ENCODE measurements around the gene CLGN. TPM values are rescaled to one million over a fixed set of nuclear protein-coding genes. Genes with fewer than 3 reads are reported as not detected.

Gene CLGN
- total RNA-seq, 1 donor from 2014 or later: 1.6 TPM

DNA sequence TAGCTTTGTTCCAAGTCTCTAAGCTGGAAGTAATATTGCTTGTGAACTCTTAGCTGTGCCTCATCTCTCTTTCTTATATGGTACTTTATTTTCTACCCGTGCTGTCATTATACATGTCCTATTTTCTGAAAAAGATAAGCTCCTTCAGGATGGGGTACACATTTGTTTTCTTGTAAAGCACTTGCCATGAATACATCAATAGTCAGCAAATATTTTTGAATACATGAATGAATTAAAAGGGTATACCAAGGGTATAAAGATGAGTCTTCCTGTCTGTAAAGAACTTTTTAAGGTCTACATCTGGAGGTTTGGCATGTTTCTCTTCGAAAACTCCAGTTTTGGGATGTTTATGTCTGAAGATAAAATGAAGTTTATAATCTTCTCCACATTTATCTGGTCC lies 27.3 kb downstream of the CLGN start:
- no peak for DNase-seq (ENCODE audit: low spot score in 2 of 2, unreplicated experiment in 2 of 2)
- Mint-ChIP-seq H3K27ac (no peak overlapping the region), H3K4me1 (no peaks in the 10 kb centered on the region), H3K9me3 (no peaks in the 10 kb centered on the region), H3K4me3 (no peak overlapping the region), H3K27me3 (ENCODE audit: low read depth) (peaks cover 4% of the 10 kb centered on the region), H3K36me3 (no peaks in the 10 kb centered on the region)
- TF ChIP-seq, protein P1, sequence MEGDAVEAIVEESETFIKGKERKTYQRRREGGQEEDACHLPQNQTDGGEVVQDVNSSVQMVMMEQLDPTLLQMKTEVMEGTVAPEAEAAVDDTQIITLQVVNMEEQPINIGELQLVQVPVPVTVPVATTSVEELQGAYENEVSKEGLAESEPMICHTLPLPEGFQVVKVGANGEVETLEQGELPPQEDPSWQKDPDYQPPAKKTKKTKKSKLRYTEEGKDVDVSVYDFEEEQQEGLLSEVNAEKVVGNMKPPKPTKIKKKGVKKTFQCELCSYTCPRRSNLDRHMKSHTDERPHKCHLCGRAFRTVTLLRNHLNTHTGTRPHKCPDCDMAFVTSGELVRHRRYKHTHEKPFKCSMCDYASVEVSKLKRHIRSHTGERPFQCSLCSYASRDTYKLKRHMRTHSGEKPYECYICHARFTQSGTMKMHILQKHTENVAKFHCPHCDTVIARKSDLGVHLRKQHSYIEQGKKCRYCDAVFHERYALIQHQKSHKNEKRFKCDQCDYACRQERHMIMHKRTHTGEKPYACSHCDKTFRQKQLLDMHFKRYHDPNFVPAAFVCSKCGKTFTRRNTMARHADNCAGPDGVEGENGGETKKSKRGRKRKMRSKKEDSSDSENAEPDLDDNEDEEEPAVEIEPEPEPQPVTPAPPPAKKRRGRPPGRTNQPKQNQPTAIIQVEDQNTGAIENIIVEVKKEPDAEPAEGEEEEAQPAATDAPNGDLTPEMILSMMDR (IDR thresholded peaks at IDR 0.05; ENCODE audit: unreplicated experiment): no peak

DNA sequence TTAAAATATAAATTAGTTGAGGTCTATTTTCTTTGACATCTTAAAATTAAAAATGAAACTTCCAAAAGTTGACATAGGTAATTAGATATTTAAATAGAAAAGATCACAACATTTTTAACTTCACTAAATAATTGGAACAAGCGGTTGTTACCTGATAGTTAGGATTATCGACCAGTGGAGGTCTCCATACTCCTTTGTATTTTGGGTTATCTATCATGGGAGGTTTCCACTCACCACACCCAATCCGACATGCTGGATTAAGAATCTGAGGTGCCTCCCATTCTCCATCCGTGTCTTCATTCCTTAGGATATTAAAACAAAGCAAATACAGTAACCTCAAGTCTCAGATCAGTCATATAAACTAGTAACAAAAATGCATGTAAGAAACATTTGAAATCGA lies 31.8 kb downstream of the CLGN start:
- H3K27ac Mint-ChIP-seq: no peak overlapping the region
- H3K27me3 Mint-ChIP-seq (ENCODE audit: low read depth): peaks cover 10% of the 10 kb centered on the region
- TF ChIP-seq, protein P1 (IDR thresholded peaks at IDR 0.05; ENCODE audit: unreplicated experiment): no peak
- H3K4me1 Mint-ChIP-seq: no peaks in the 10 kb centered on the region
- H3K4me3 Mint-ChIP-seq: no peak overlapping the region
- no peak for DNase-seq (ENCODE audit: low spot score in 2 of 2, unreplicated experiment in 2 of 2)
- no peaks in the 10 kb centered on the region for H3K36me3 Mint-ChIP-seq
- no peaks in the 10 kb centered on the region for H3K9me3 Mint-ChIP-seq

DNA sequence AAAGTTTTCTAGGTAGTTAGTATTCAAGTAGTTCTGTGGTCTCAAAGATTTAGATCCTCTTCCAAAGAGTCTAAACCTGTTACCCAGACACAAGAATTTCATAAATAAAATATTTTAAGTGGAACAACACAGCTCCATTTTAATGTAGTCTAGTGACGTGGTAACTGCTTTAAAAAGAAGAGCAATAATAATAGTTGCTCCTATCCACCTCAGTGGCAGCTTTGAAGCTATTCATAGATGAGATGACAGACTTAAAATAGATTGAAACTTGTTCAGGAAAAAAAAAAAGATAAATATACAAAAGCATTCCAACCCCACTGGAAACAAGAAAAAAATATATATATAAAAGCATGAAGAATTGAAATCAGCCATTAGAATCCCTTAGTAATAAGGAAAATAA lies 39.4 kb downstream of the CLGN start:
- Mint-ChIP-seq H3K4me3 (no peak overlapping the region), H3K27ac (no peak overlapping the region), H3K4me1 (no peaks in the 10 kb centered on the region), H3K27me3 (ENCODE audit: low read depth) (peaks cover 4% of the 10 kb centered on the region), H3K36me3 (no peaks in the 10 kb centered on the region), H3K9me3 (no peaks in the 10 kb centered on the region)
- no peak for DNase-seq (ENCODE audit: low spot score in 2 of 2, unreplicated experiment in 2 of 2)
- TF ChIP-seq, protein P1 (IDR thresholded peaks at IDR 0.05; ENCODE audit: unreplicated experiment): no peak

DNA sequence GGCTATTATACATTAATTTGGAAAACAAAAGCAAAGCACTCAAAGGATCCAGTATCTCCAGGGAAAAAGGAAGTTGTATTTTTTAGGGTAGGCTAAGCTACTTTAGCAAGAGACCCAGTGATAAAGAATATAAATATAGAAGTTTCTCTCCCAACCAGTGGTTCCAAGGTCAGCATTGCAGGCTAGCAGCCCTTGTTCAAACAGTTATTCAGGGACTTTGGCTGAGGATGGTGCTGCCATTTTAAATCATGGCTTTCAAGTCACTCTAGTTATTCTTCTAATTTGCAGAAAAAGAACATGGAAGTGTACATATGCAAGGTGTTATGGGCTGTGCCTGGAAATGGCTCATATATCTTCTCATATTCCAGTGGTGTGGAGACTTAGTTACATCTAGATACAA lies 44.7 kb downstream of the CLGN start:
- H3K4me3 Mint-ChIP-seq: no peak overlapping the region
- H3K36me3 Mint-ChIP-seq: peaks cover 14% of the 10 kb centered on the region
- H3K9me3 Mint-ChIP-seq: no peaks in the 10 kb centered on the region
- no peak for DNase-seq (ENCODE audit: low spot score in 2 of 2, unreplicated experiment in 2 of 2)
- no peak overlapping the region for H3K27ac Mint-ChIP-seq
- TF ChIP-seq, protein P1 (IDR thresholded peaks at IDR 0.05; ENCODE audit: unreplicated experiment): no peak
- no peaks in the 10 kb centered on the region for H3K27me3 Mint-ChIP-seq (ENCODE audit: low read depth)
- H3K4me1 Mint-ChIP-seq: no peaks in the 10 kb centered on the region

DNA sequence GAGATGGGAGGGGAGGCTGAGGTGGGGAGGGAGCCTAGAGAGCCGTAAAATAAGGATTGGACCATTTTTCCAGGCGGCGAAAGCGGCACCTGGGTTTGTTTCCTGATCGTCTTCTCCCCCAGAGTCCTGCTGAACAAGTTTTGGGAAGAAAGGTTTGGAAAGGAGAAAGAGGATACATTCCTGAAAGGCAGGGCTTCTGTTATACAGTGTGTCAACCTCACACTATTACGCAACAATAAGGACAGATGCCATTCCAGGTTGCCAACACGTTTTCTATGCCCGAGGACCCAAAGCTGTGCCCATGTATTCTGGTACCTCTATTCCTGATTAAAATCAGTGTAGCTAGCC lies 53.3 kb downstream of the CLGN start:
- no peak overlapping the region for H3K4me3 Mint-ChIP-seq
- no peaks in the 10 kb centered on the region for H3K36me3 Mint-ChIP-seq
- TF ChIP-seq, protein P1 (IDR thresholded peaks at IDR 0.05; ENCODE audit: unreplicated experiment): no peak
- no peak for DNase-seq (ENCODE audit: low spot score in 2 of 2, unreplicated experiment in 2 of 2)
- H3K27me3 Mint-ChIP-seq (ENCODE audit: low read depth): no peaks in the 10 kb centered on the region
- peaks cover 35% of the 10 kb centered on the region for H3K4me1 Mint-ChIP-seq
- H3K27ac Mint-ChIP-seq: peak overlapping the region; percentile 98
- no peaks in the 10 kb centered on the region for H3K9me3 Mint-ChIP-seq
